ENCODE results near the gene DAPP1. TPM values are rescaled to one million over a fixed set of nuclear protein-coding genes. Genes with fewer than 3 reads are reported as not detected.
"Not testable (repeated sequence)": the region's sequence is repeated elsewhere in the genome, so short reads cannot be mapped to it uniquely, and the experiment has no call there.

The DAPP1 gene
- total RNA-seq (2014; rRNA removed; shearing (Covaris generic); ENCODE audit: low replicate concordance): not detected in 2 replicates

GRCh38 chr4:99816545-99817308, at the start of gene DAPP1:
Gene DAPP1, plus strand, starts transcription at chr4:99816827. Its CDS starts 87 bp downstream, at chr4:99816914.
- no peak within 1 kb of the TSS for H3K4me3 ChIP-seq
- H3K27me3 ChIP-seq: no peaks in the 10 kb centered on the region
- H3K36me3 ChIP-seq: no peaks in the 10 kb centered on the region
- no peaks in the 10 kb centered on the region for H3K9me3 ChIP-seq
- no peak for DNase-seq

- H3K36me3 ChIP-seq, H3K4me3 ChIP-seq, H3K27me3 ChIP-seq, H3K9me3 ChIP-seq, DNase-seq: not testable (repeated sequence)
Observed at GRCh38 chr4:99770842-99771241, 45.8 kb upstream of the DAPP1 start.

GRCh38 chr4:99783940-99784339, 32.7 kb upstream of the DAPP1 start:
- DNase-seq: no peak
- no peaks in the 10 kb centered on the region for H3K9me3 ChIP-seq
- no peak overlapping the region for H3K4me3 ChIP-seq
- no peaks in the 10 kb centered on the region for H3K36me3 ChIP-seq
- H3K27me3 ChIP-seq: no peaks in the 10 kb centered on the region

GRCh38 chr4:99784842-99785241, 31.8 kb upstream of the DAPP1 start:
- no peaks in the 10 kb centered on the region for H3K9me3 ChIP-seq
- no peak for DNase-seq
- H3K36me3 ChIP-seq: no peaks in the 10 kb centered on the region
- no peaks in the 10 kb centered on the region for H3K27me3 ChIP-seq
- no peak overlapping the region for H3K4me3 ChIP-seq

GRCh38 chr4:99790796-99791617, 25.6 kb upstream of the DAPP1 start:
- H3K36me3 ChIP-seq: no peaks in the 10 kb centered on the region
- H3K9me3 ChIP-seq: no peaks in the 10 kb centered on the region
- no peak for DNase-seq
- H3K4me3 ChIP-seq: no peak overlapping the region
- H3K27me3 ChIP-seq: no peaks in the 10 kb centered on the region

GRCh38 chr4:99800332-99801004, 16.2 kb upstream of the DAPP1 start:
- no peak for DNase-seq
- no peak overlapping the region for H3K4me3 ChIP-seq
- no peaks in the 10 kb centered on the region for H3K9me3 ChIP-seq
- no peaks in the 10 kb centered on the region for H3K27me3 ChIP-seq
- no peaks in the 10 kb centered on the region for H3K36me3 ChIP-seq

GRCh38 chr4:99801005-99801699, 15.5 kb upstream of the DAPP1 start:
- no peak for DNase-seq
- no peaks in the 10 kb centered on the region for H3K36me3 ChIP-seq
- no peaks in the 10 kb centered on the region for H3K27me3 ChIP-seq
- H3K4me3 ChIP-seq: no peak overlapping the region
- no peaks in the 10 kb centered on the region for H3K9me3 ChIP-seq

GRCh38 chr4:99803566-99804101, 13.0 kb upstream of the DAPP1 start:
- no peaks in the 10 kb centered on the region for H3K9me3 ChIP-seq
- no peak for DNase-seq
- H3K36me3 ChIP-seq: no peaks in the 10 kb centered on the region
- H3K4me3 ChIP-seq: no peak overlapping the region
- no peaks in the 10 kb centered on the region for H3K27me3 ChIP-seq

GRCh38 chr4:99806545-99806944, 10.1 kb upstream of the DAPP1 start:
- H3K27me3 ChIP-seq: no peaks in the 10 kb centered on the region

GRCh38 chr4:99807666-99808065, 9.0 kb upstream of the DAPP1 start:
- DNase-seq: no peak
- Histone ChIP-seq H3K9me3 (no peaks in the 10 kb centered on the region), H3K27me3 (no peaks in the 10 kb centered on the region), H3K4me3 (no peak overlapping the region), H3K36me3 (no peaks in the 10 kb centered on the region)

More at GRCh38 chr4:99806545-99806944, 10.1 kb upstream of the DAPP1 start:
- H3K36me3 ChIP-seq: no peaks in the 10 kb centered on the region
- DNase-seq: no peak
- no peak overlapping the region for H3K4me3 ChIP-seq
- H3K9me3 ChIP-seq: no peaks in the 10 kb centered on the region

GRCh38 chr4:99808260-99808857, 8.3 kb upstream of the DAPP1 start:
- DNase-seq: peak; percentile 32
- Histone ChIP-seq H3K27me3 (no peaks in the 10 kb centered on the region), H3K9me3 (no peaks in the 10 kb centered on the region), H3K4me3 (no peak overlapping the region), H3K36me3 (no peaks in the 10 kb centered on the region)

- H3K4me3 ChIP-seq: no peak overlapping the region
- H3K9me3 ChIP-seq: no peaks in the 10 kb centered on the region
- no peaks in the 10 kb centered on the region for H3K27me3 ChIP-seq
- no peak for DNase-seq
- H3K36me3 ChIP-seq: no peaks in the 10 kb centered on the region
Observed at GRCh38 chr4:99809326-99809725, 7.3 kb upstream of the DAPP1 start.

GRCh38 chr4:99810536-99810935, 6.1 kb upstream of the DAPP1 start:
- Histone ChIP-seq H3K36me3 (no peaks in the 10 kb centered on the region), H3K9me3 (no peaks in the 10 kb centered on the region), H3K27me3 (no peaks in the 10 kb centered on the region), H3K4me3 (no peak overlapping the region)
- DNase-seq: no peak

GRCh38 chr4:99811117-99811516, 5.5 kb upstream of the DAPP1 start:
- Histone ChIP-seq H3K27me3 (no peaks in the 10 kb centered on the region), H3K4me3 (no peak overlapping the region), H3K9me3 (no peaks in the 10 kb centered on the region), H3K36me3 (no peaks in the 10 kb centered on the region)
- DNase-seq: no peak

- DNase-seq: no peak
Observed at GRCh38 chr4:99811850-99812249, 4.8 kb upstream of the DAPP1 start.

GRCh38 chr4:99815597-99816011, 1.0 kb upstream of the DAPP1 start:
- Histone ChIP-seq H3K9me3 (no peaks in the 10 kb centered on the region), H3K27me3 (no peaks in the 10 kb centered on the region)
- DNase-seq: no peak

More at GRCh38 chr4:99811850-99812249, 4.8 kb upstream of the DAPP1 start:
- Histone ChIP-seq H3K9me3 (no peaks in the 10 kb centered on the region), H3K4me3 (no peak overlapping the region), H3K36me3 (no peaks in the 10 kb centered on the region), H3K27me3 (no peaks in the 10 kb centered on the region)

More at GRCh38 chr4:99815597-99816011, 1.0 kb upstream of the DAPP1 start:
- no peaks in the 10 kb centered on the region for H3K36me3 ChIP-seq
- no peak overlapping the region for H3K4me3 ChIP-seq
